GM12875 (cell line): Measurements from ENCODE around the gene KLF6.

Source experiments
- H3K4me3 ChIP-seq: one replicate; pipeline ENCODE4 v1.5.1; 2011; ENCODE audit warnings: low read depth, low read length, control low read depth
- TF ChIP-seq, protein P1 (sequence below): IDR thresholded peaks from 2 replicates; pipeline ENCODE4 v1.5.1; 2011; ENCODE audit warnings: low read depth, mild to moderate bottlenecking, control low read depth, inconsistent platforms, low read length, moderate library complexity, borderline replicate concordance; ENCODE audit not compliant: insufficient read depth

KLF6 gene

DNA sequence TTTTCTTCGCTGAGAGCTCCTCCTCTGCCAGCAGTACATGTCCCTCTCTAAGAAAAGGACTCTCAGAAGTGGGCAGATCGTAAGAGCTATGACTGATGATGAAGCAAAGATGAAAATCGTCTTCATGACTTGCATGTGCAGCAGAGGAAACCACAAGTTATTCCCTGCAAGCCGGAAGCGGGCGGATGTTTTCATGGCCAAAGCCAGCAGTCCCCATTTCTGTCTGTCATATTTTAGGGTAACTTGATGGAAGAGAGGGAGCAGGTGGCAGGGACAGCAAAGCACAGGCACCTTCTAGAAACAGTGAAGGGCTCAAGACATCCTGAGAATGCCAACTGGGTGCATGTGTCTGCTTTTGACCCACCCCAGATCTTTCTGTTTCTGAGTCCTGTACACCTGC lies 19.9 kb downstream of the KLF6 start:
- TF ChIP-seq, protein P1, sequence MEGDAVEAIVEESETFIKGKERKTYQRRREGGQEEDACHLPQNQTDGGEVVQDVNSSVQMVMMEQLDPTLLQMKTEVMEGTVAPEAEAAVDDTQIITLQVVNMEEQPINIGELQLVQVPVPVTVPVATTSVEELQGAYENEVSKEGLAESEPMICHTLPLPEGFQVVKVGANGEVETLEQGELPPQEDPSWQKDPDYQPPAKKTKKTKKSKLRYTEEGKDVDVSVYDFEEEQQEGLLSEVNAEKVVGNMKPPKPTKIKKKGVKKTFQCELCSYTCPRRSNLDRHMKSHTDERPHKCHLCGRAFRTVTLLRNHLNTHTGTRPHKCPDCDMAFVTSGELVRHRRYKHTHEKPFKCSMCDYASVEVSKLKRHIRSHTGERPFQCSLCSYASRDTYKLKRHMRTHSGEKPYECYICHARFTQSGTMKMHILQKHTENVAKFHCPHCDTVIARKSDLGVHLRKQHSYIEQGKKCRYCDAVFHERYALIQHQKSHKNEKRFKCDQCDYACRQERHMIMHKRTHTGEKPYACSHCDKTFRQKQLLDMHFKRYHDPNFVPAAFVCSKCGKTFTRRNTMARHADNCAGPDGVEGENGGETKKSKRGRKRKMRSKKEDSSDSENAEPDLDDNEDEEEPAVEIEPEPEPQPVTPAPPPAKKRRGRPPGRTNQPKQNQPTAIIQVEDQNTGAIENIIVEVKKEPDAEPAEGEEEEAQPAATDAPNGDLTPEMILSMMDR = no peak
- H3K4me3 ChIP-seq = no peak overlapping the region

DNA sequence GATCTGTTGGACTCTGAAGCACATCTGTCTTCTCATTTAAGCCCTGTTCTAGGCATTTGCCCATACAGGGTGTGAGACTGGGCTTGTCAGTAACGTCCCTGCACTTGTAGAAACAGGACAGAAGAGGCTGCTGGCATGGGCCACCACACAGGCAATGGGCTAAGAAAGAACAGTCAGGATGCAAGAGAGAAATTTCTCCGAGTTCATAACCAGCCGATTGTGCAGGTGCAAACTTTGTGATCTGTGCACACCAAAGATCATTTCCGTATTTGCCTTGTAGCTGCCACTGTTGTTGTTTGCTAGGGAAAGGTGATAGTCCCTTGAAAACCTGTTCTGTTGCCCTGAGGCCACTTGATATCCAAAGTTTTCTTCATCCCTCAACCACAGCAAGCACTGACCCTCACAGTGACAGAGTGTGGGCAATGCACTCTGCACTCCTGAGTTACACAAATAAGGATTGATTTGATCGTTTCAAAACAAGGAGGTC lies 20.3 kb downstream of the KLF6 start:
- TF ChIP-seq, protein P1 = no peak
- H3K4me3 ChIP-seq = no peak overlapping the region

DNA sequence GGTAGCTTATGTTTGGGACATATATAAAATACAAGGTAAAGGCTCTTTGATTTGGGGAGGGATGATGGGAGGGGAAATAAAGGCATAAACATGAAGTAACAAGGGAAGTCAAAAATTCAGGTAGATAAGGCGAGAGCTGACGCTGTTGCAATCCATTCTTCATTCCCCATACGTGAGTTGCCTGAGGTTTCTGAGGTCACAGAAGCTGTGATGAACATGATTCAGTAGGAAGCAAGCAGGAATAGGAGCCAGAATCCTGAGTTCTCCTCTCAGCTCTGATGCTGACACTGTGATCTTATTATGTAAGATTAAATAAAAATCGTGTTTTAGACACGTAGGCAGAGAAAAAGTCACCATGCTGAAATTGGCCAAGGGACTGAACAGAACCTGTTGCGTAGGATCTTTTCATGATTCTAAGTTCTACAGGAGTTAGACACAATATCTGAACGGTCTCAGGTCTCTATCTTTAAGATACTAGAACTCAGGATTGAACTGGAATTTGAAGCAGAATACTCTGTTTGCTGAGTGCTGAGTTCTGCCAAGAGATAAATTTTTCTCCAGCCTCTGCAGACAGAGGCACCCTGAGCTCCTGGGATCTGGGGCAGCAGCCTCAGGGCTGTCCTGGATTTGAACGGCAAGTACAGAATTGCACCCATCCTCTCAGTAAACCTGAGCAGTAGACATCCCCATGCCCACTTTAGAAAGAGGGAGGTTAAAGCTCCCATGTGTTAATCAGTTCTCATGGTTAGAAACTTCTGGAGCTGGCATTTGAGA lies 21.0 kb downstream of the KLF6 start:
- no peak overlapping the region for H3K4me3 ChIP-seq
- TF ChIP-seq, protein P1 = no peak

DNA sequence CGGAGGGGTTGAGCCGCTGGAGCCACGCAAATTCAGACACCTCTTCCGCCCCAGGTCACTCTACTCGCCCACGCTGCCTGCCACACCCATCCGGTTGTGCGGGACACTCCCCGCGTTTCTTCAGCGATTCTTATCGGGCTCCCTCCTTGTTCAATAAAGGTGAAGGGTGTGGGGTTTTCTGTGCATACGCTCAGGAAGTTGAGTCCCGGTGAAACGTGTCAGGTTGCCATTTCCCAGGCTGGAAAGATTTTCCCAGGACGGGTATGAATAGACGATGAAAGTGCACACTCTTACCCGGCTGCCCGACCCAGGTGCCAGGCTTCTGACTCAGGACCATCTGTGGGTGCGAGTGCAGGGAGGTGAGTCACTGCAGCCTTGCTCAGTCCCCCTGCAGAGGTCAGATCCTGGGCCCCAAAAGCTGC lies 22.0 kb downstream of the KLF6 start:
- TF ChIP-seq, protein P1 = no peak
- H3K4me3 ChIP-seq = no peak overlapping the region

DNA sequence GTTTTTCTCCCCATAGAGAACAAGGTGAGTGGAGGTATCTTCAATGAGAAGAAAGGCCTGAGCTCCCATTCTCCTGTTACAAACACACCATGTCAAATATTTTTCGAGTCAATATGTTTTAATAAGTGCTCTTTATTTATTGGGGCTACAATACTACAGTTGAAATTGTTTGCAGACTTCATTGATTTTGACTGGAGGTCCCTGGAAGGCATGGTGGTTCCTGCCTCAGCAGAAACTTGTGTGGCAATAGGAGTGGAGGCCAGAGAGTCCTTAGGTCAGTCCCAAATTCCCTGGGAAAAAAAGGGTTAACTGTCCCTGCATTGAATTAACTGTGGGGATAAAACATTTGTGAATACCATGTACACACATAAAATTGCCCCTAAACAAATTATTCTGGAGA lies 22.7 kb downstream of the KLF6 start:
- TF ChIP-seq, protein P1 = no peak
- no peak overlapping the region for H3K4me3 ChIP-seq

DNA sequence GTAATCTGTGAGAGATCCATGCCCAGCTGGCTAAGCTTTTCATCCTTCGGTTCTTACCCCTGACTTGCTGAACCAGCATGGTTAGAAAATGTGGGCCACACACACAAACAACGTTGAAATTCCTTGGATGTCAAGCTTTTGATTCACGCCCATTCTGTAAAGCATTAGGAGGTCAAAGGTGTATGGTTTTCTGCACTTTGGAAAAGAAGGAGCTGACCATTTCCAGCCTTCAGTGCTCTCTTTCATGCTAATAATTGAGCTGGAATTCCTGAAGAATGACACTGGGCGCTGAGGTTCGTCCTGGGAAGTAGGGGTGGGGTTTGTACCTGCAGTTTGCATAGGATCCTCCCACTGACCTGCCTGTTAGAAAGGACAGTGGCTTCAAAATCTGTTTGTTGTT lies 23.1 kb downstream of the KLF6 start:
- no peak overlapping the region for H3K4me3 ChIP-seq
- TF ChIP-seq, protein P1 = no peak

DNA sequence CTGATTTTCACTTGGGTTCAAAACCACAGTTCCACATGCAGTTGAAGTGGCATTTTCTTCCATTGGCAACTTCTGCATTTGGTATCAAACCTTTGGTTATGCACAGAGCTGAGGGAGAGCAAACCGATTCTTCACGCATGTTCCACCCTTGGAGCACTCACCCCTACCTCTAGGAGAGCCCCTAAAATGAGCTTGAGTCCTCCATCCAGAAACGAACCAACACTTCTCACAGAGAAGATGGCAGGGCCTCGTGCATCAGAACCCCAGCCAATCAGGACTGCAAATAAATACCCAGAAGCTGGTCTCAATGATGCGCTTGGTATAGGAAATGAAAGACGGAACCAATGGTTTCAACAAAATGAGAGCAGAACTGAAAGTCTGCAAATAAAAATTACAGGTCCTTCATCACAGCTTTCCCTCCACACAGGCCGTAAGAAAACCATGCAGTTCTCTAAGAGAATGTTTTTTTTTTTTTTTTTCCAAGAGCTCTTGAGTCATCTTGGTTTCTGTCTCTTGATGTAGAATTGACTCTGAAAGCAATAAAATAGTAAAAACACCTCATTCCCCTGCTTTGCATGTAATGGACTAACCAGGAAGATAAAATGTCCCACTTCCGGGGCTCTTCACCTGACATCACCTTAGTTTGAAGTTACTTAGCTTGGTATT lies 23.9 kb downstream of the KLF6 start:
- TF ChIP-seq, protein P1 = no peak

More for the DNA sequence above, 23.9 kb downstream of the KLF6 start:
- H3K4me3 ChIP-seq = no peak overlapping the region
